ENCODE measurements around the gene SLC66A2. TPM values are rescaled to one million over a fixed set of nuclear protein-coding genes. Genes with fewer than 3 reads are reported as not detected.

SLC66A2 gene
- total and polyA plus RNA-seq, 3 donors from 2014 or later = 72.5 to 143 (median 87.0) TPM

GRCh38 chr18:79983793-79984192 is 32.3 kb upstream of the SLC66A2 start:
- Histone ChIP-seq H3K27me3 (no peaks in the 10 kb centered on the region), H3K9me3 (no peaks in the 10 kb centered on the region), H3K4me3 (no peak overlapping the region), H3K27ac (no peak overlapping the region), H3K4me1 (peaks cover 3% of the 10 kb centered on the region), H3K36me3 (ENCODE audit: low read depth, missing control alignments) (no peaks in the 10 kb centered on the region)
- intact Hi-C loops (cut with DNase I; ENCODE audit: low total_unique reads) = no loop called here
- no peak for TF ChIP-seq POLR2A (IDR thresholded peaks at IDR 0.05)
- no peak for TF ChIP-seq CTCF (IDR thresholded peaks at IDR 0.05)
- no peak for DNase-seq
- 92 to 95% methylated on average over 7 of the region's 7 CpGs for WGBS, 2 donors

- Histone ChIP-seq H3K9me3 (no peaks in the 10 kb centered on the region), H3K36me3 (ENCODE audit: low read depth, missing control alignments) (no peaks in the 10 kb centered on the region), H3K27ac (no peak overlapping the region), H3K4me1 (peaks cover 3% of the 10 kb centered on the region), H3K27me3 (no peaks in the 10 kb centered on the region), H3K4me3 (no peak overlapping the region)
- no peak for TF ChIP-seq POLR2A (IDR thresholded peaks at IDR 0.05)
- no peak for DNase-seq
- 94 to 96% methylated on average over 4 of the region's 4 CpGs for WGBS, 2 donors
- intact Hi-C loops (cut with DNase I; ENCODE audit: low total_unique reads) = no loop called here
These were observed 31.8 kb upstream of the SLC66A2 start for GRCh38 chr18:79983253-79983652.

- no peaks in the 10 kb centered on the region for H3K9me3 ChIP-seq
- H3K4me3 ChIP-seq = no peak overlapping the region
- intact Hi-C loops (cut with DNase I; ENCODE audit: low total_unique reads) = no loop called here
- 83 to 90% methylated on average over 6 of the region's 6 CpGs for WGBS, 2 donors
- no peak for DNase-seq
- H3K27ac ChIP-seq = no peak overlapping the region
- H3K4me1 ChIP-seq = peaks cover 3% of the 10 kb centered on the region
- H3K36me3 ChIP-seq (ENCODE audit: low read depth, missing control alignments) = no peaks in the 10 kb centered on the region
- TF ChIP-seq POLR2A (IDR thresholded peaks at IDR 0.05) (no peak), CTCF (IDR thresholded peaks at IDR 0.05) (no peak)
- H3K27me3 ChIP-seq = no peaks in the 10 kb centered on the region
These were observed 31.3 kb upstream of the SLC66A2 start for GRCh38 chr18:79982736-79983135.

- intact Hi-C loops (cut with DNase I; ENCODE audit: low total_unique reads) = no loop called here
- Histone ChIP-seq H3K27ac (no peak overlapping the region), H3K27me3 (no peaks in the 10 kb centered on the region), H3K36me3 (ENCODE audit: low read depth, missing control alignments) (no peaks in the 10 kb centered on the region), H3K4me3 (no peak overlapping the region), H3K4me1 (no peaks in the 10 kb centered on the region), H3K9me3 (no peaks in the 10 kb centered on the region)
- 91% methylated on average over 13 of the region's 13 CpGs for WGBS, 2 donors
- TF ChIP-seq POLR2A (IDR thresholded peaks at IDR 0.05) = no peak
- no peak for TF ChIP-seq CTCF (IDR thresholded peaks at IDR 0.05)
- DNase-seq = no peak
These were observed 29.1 kb upstream of the SLC66A2 start for GRCh38 chr18:79980585-79980984.

GRCh38 chr18:79979843-79980242 is 28.4 kb upstream of the SLC66A2 start:
- 92 to 93% methylated on average over 5 of the region's 5 CpGs for WGBS, 2 donors

More at GRCh38 chr18:79979843-79980242, 28.4 kb upstream of the SLC66A2 start:
- no peak for DNase-seq
- Histone ChIP-seq H3K27me3 (no peaks in the 10 kb centered on the region), H3K27ac (no peak overlapping the region), H3K36me3 (ENCODE audit: low read depth, missing control alignments) (no peaks in the 10 kb centered on the region), H3K4me1 (no peaks in the 10 kb centered on the region), H3K9me3 (no peaks in the 10 kb centered on the region), H3K4me3 (no peak overlapping the region)
- intact Hi-C loops (cut with DNase I; ENCODE audit: low total_unique reads) = no loop called here
- no peak for TF ChIP-seq CTCF (IDR thresholded peaks at IDR 0.05)
- no peak for TF ChIP-seq POLR2A (IDR thresholded peaks at IDR 0.05)

Data from testis (tissue), 3 donors.